CD4-positive, alpha-beta T cell treated with Interleukin-4 for 4 hours (primary cell): ENCODE measurements around the gene ZNF408.
"Not testable (repeated sequence)": the region's sequence is repeated elsewhere in the genome, so short reads cannot be mapped to it uniquely, and the experiment has no call there.

Source experiments
- DNase-seq: peaks from one replicate; pipeline ENCODE4 v3.0.0-alpha.2; 2020

The ZNF408 gene

GRCh38 chr11:46698597-46698996 is 2.2 kb upstream of the ZNF408 start:
- no peak for DNase-seq

GRCh38 chr11:46701078-46701654 is 335 bp downstream of the ZNF408 start:
- no peak for DNase-seq

- no peak for DNase-seq
These were observed 4.3 kb downstream of the ZNF408 start for GRCh38 chr11:46705070-46705688.

GRCh38 chr11:46706886-46707285 is 6.1 kb downstream of the ZNF408 start:
- no peak for DNase-seq

- DNase-seq: not testable (repeated sequence)
These were observed 8.5 kb downstream of the ZNF408 start for GRCh38 chr11:46709351-46709750.

GRCh38 chr11:46710821-46711269 is 10.0 kb downstream of the ZNF408 start:
- DNase-seq: no peak

- no peak for DNase-seq
These were observed 10.5 kb downstream of the ZNF408 start for GRCh38 chr11:46711303-46711702.

- DNase-seq: no peak
These were observed 12.2 kb downstream of the ZNF408 start for GRCh38 chr11:46712874-46713576.

- not testable (repeated sequence) for DNase-seq
These were observed 17.0 kb downstream of the ZNF408 start for GRCh38 chr11:46717825-46718154.

- no peak for DNase-seq
These were observed 17.6 kb downstream of the ZNF408 start for GRCh38 chr11:46718155-46719019.

GRCh38 chr11:46719048-46719542 is 18.3 kb downstream of the ZNF408 start, which contains the start of gene F2:
F2 (plus strand) TSS chr11:46719213; CDS start chr11:46719236, 23 bp downstream.
- no peak for DNase-seq

GRCh38 chr11:46719543-46720218 is 18.9 kb downstream of the ZNF408 start:
- no peak for DNase-seq

GRCh38 chr11:46721286-46721685 is 20.5 kb downstream of the ZNF408 start:
- no peak for DNase-seq

- no peak for DNase-seq
These were observed 21.9 kb downstream of the ZNF408 start for GRCh38 chr11:46722566-46723358.

GRCh38 chr11:46723359-46723680 is 22.5 kb downstream of the ZNF408 start:
- no peak for DNase-seq

- no peak for DNase-seq
These were observed 23.3 kb downstream of the ZNF408 start for GRCh38 chr11:46724088-46724487.

- DNase-seq: no peak
These were observed 24.7 kb downstream of the ZNF408 start for GRCh38 chr11:46725338-46726205.

- DNase-seq: no peak
These were observed 25.5 kb downstream of the ZNF408 start for GRCh38 chr11:46726206-46726862.

GRCh38 chr11:46727952-46728658 is 27.3 kb downstream of the ZNF408 start:
- no peak for DNase-seq

- DNase-seq: no peak
These were observed 27.8 kb downstream of the ZNF408 start for GRCh38 chr11:46728659-46729040.
